Mammary epithelial cell (primary cell): ENCODE results near the gene F8.
"Not testable (repeated sequence)": the region's sequence is repeated elsewhere in the genome, so short reads cannot be mapped to it uniquely, and the experiment has no call there.

ENCODE experiments used
- CTCF ChIP-seq, 2 donors: IDR thresholded peaks in 1 of 2; conservative IDR thresholded peaks in 1 of 2; 2 replicates each; pipeline ENCODE4 v1.5.1; 2011 to 2012; ENCODE audit warnings: inconsistent platforms in 2 of 2, low read length in 2 of 2, mild to moderate bottlenecking in 2 of 2, control low read depth in 1 of 2, low read depth in 1 of 2; ENCODE audit not compliant: insufficient read depth in 1 of 2; ENCODE audit errors: extremely low read depth in 1 of 2
- EZH2 ChIP-seq: IDR thresholded peaks from 2 replicates; pipeline ENCODE4 v1.6.1; 2012; ENCODE audit warnings: low read length, inconsistent platforms, borderline replicate concordance

DNA sequence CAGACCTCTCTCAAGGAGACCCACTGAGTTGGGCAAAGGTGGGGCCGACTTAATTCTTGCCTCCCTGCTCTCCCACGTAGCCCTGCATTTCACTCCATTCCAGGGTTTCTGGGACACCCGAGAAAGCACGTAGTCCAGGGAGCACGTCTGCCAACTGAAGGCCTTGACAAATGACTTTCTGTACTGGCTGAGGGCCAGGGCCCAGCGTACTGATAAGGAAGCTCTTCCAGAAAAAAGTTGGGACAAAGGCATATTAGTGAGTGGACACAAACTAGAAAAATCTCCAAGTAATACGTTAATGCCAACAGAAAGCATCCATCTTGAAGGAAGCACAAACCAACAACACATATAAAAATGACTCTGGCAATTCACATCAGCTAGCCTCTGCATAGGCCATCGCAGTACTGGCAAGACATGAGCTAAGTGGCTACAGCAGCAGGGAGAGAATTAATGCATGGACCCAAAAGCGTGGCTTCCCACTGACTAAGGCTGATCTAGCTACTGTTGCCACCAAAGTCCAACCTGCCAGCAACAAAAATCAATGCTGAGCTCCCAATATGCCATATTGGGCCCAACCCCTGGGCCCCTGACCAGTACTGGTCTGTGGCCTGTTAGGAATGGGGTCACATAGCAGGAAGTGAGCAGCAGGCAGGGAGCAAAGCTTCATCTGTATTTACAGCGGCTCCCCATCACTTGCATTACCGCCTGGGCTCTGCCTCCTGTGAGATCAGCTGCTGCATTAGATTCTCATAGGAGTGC is 15.4 kb downstream of the F8 start:
- not testable (repeated sequence) for TF ChIP-seq CTCF (conservative IDR thresholded peaks at IDR 0.05 in 1 of 2, IDR thresholded peaks at IDR 0.05 in 1 of 2; ENCODE audit: extremely low read depth in 1 of 2, insufficient read depth in 1 of 2, low read depth in 1 of 2, low read length in 2 of 2); EZH2
